Mesenchymal stem cell (in vitro differentiated cells and primary cell): Measurements from ENCODE around the gene TBC1D22A.

Source experiments
- DNase-seq: peaks from one replicate; pipeline ENCODE4 v3.0.0-alpha.2; 2013
- H2AFZ ChIP-seq: one replicate; pipeline ENCODE4 v1.6.1; 2013; ENCODE audit warnings: low read depth, mild to moderate bottlenecking, control low read depth, inconsistent platforms, low read length, moderate library complexity
- H2AK5ac ChIP-seq: 2 replicates; pipeline ENCODE4 v1.6.1; 2013; ENCODE audit warnings: low read length, moderate library complexity, mild to moderate bottlenecking, inconsistent platforms; ENCODE audit not compliant: severe bottlenecking
- H2BK120ac ChIP-seq: one replicate; pipeline ENCODE4 v1.6.1; 2013; ENCODE audit warnings: low read depth, mild to moderate bottlenecking, inconsistent platforms, low read length, moderate library complexity
- H2BK12ac ChIP-seq, 2 experiments: one replicate each; pipeline ENCODE4 v1.6.1; 2013; ENCODE audit warnings: inconsistent platforms in 2 of 2, low read length in 2 of 2, mild to moderate bottlenecking in 2 of 2, moderate library complexity in 2 of 2, control low read depth in 1 of 2
- H2BK15ac ChIP-seq: one replicate; pipeline ENCODE4 v1.6.1; 2013; ENCODE audit warnings: mild to moderate bottlenecking, low read depth, inconsistent platforms; ENCODE audit not compliant: poor library complexity, severe bottlenecking
- H2BK5ac ChIP-seq: 2 replicates; pipeline ENCODE4 v1.6.1; 2013; ENCODE audit warnings: low read depth, mild to moderate bottlenecking, low read length, control low read depth, inconsistent platforms; ENCODE audit not compliant: poor library complexity, severe bottlenecking
- H3K14ac ChIP-seq, 2 experiments: one replicate each; pipeline ENCODE4 v1.6.1; 2013; ENCODE audit warnings: inconsistent platforms in 2 of 2, low read length in 2 of 2, control low read depth in 1 of 2, mild to moderate bottlenecking in 1 of 2, moderate library complexity in 1 of 2
- H3K18ac ChIP-seq, 2 experiments: one replicate each; pipeline ENCODE4 v1.6.1; 2013; ENCODE audit warnings: inconsistent platforms in 2 of 2, low read length in 2 of 2, control low read depth in 1 of 2, low read depth in 1 of 2, mild to moderate bottlenecking in 1 of 2
- H3K23ac ChIP-seq, 2 experiments: one replicate each; pipeline ENCODE4 v1.6.1; 2013; ENCODE audit warnings: inconsistent platforms in 2 of 2, low read length in 2 of 2, mild to moderate bottlenecking in 2 of 2, moderate library complexity in 2 of 2, control low read depth in 1 of 2
- H3K27ac ChIP-seq: 2 replicates; pipeline ENCODE4 v1.5.1; 2013; ENCODE audit warnings: mild to moderate bottlenecking, moderate library complexity, low read length, control low read depth, inconsistent platforms; ENCODE audit not compliant: poor library complexity, severe bottlenecking
- H3K27me3 ChIP-seq, 2 experiments: 2 replicates each; pipeline versions ENCODE4 v1.6.1 to v1.7.0; 2013; ENCODE audit warnings: low read length in 2 of 2, mild to moderate bottlenecking in 2 of 2, moderate library complexity in 2 of 2, control low read depth in 1 of 2, inconsistent platforms in 1 of 2; ENCODE audit not compliant: control insufficient read depth in 1 of 2, insufficient read depth in 1 of 2
- H3K36me3 ChIP-seq, 2 experiments: 2 replicates each; pipeline versions ENCODE4 v1.6.1 to v1.7.0; 2013; ENCODE audit warnings: low read length in 2 of 2, control low read depth in 1 of 2, inconsistent platforms in 1 of 2, low read depth in 1 of 2, mild to moderate bottlenecking in 1 of 2; ENCODE audit not compliant: insufficient read depth in 2 of 2, control insufficient read depth in 1 of 2
- H3K4ac ChIP-seq, 2 experiments: one replicate each; pipeline ENCODE4 v1.6.1; 2013; ENCODE audit warnings: inconsistent platforms in 2 of 2, low read length in 2 of 2, mild to moderate bottlenecking in 2 of 2, moderate library complexity in 2 of 2, control low read depth in 1 of 2, low read depth in 1 of 2
- H3K4me1 ChIP-seq: 2 replicates; pipeline ENCODE4 v1.6.1; 2013; ENCODE audit warnings: low read depth, low read length, control low read depth; ENCODE audit not compliant: control insufficient read depth, insufficient read depth
- H3K4me2 ChIP-seq: 2 replicates; pipeline ENCODE4 v1.6.1; 2013; ENCODE audit warnings: low read length, mild to moderate bottlenecking, inconsistent platforms; ENCODE audit not compliant: poor library complexity, severe bottlenecking
- H3K4me3 ChIP-seq, 2 experiments: 2 replicates each; pipeline versions ENCODE4 v1.5.1 to v1.7.0; 2013; ENCODE audit warnings: low read length in 2 of 2, mild to moderate bottlenecking in 2 of 2, control low read depth in 1 of 2, low read depth in 1 of 2; ENCODE audit not compliant: insufficient read depth in 1 of 2
- H3K79me1 ChIP-seq: replicated peaks from 2 replicates; pipeline ENCODE4 v1.6.1; 2013; ENCODE audit warnings: mild to moderate bottlenecking, control low read depth, low read length, inconsistent platforms; ENCODE audit not compliant: poor library complexity, severe bottlenecking
- H3K9ac ChIP-seq: 2 replicates; pipeline ENCODE4 v1.7.0; 2013; ENCODE audit warnings: mild to moderate bottlenecking, low read length, moderate library complexity
- H3K9me3 ChIP-seq: 2 replicates; pipeline ENCODE4 v1.7.0; 2013; ENCODE audit warnings: mild to moderate bottlenecking, low read length; ENCODE audit not compliant: control insufficient read depth
- H4K8ac ChIP-seq: one replicate; pipeline ENCODE4 v1.6.1; 2013; ENCODE audit warnings: inconsistent platforms, mild to moderate bottlenecking, low read length, moderate library complexity
- H4K91ac ChIP-seq: one replicate; pipeline ENCODE4 v1.6.1; 2013; ENCODE audit warnings: mild to moderate bottlenecking, low read length, inconsistent platforms
- WGBS: methylation state at CpG from one replicate; pipeline ENCODE4 v1.1.7; 2013; ENCODE audit warnings: mixed read lengths; 5-methylcytosine and 5-hydroxymethylcytosine counted together

The TBC1D22A gene

DNA sequence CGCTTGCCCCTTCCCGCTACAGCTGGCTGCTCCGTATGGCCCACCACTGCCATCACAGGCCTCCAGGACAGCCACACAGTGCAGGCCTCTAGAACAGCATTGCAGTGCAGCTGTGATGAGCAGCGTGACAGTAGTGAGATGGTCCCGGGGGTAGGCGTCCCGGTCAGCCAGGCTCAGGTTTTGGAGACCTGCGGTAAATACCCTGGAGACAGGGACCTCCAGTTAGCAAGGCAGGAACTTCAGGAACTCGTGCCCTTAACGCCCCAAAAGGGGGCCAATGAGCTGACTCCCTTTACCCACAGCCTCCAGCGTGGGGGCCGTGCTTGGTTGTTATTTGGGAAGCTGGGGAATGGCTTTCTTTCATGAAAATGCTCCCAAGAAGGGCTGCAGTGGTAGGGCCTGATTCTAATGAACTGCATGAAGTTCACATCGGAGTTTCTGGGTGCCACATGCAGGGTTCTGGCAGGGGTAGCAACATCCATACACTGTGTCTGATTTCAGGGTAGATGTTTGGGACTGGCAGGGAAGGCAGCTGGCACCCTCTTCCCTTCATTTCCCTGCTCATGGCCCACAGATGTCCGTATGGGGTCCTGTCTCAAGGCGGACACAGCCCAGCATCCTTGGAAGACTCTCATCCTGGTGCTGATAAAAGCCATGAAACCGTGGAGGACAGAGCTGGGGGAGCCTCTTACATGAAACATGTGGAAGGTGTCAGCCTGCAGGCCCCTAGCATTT, 440.5 kb downstream of the TBC1D22A start:
- 82% methylated on average over 16 of the region's 16 CpGs for WGBS
- no peaks in the 10 kb centered on the region for H3K36me3 ChIP-seq
- H3K4ac ChIP-seq: no peak overlapping the region
- no peak overlapping the region for H3K14ac ChIP-seq
- H3K79me1 ChIP-seq: no peaks in the 10 kb centered on the region
- H2BK15ac ChIP-seq: no peak overlapping the region
- H2BK12ac ChIP-seq: no peak overlapping the region
- H4K91ac ChIP-seq: no peak overlapping the region
- no peak overlapping the region for H3K4me3 ChIP-seq
- no peak for DNase-seq
- no peak overlapping the region for H3K4me2 ChIP-seq
- no peak overlapping the region for H2BK120ac ChIP-seq
- peaks cover 0 to 84% of the 10 kb centered on the region in 2 experiments for H3K27me3 ChIP-seq
- no peak overlapping the region for H3K18ac ChIP-seq
- H2AFZ ChIP-seq: no peak overlapping the region
- no peak overlapping the region for H2BK5ac ChIP-seq
- no peak overlapping the region for H3K23ac ChIP-seq
- H2AK5ac ChIP-seq: no peak overlapping the region
- H3K9ac ChIP-seq: no peak overlapping the region
- H3K9me3 ChIP-seq: peaks cover 6% of the 10 kb centered on the region
- H3K4me1 ChIP-seq: no peaks in the 10 kb centered on the region
- H4K8ac ChIP-seq: no peak overlapping the region
- H3K27ac ChIP-seq: no peak overlapping the region

DNA sequence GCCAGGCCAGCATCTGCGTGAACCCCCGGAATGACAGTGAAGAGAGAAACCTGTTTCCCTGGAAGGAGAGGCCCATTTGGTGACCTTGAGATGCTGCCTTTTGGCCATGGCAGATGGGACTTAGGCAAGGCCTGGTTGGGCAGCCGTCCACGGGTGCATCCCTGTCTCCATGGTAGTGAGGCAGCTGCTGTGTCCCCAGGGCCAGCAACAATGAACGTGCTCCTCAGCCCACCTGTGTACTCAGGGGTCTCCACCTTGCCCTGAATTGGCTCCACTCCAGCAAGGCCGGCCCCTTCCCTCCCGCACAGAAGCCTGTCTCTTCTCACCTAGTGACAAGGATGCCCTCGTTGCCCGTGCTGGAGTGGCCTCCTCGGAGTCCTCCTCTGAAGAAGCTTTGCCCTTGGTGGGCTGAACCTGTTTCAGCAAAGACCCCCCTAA, 441.1 kb downstream of the TBC1D22A start:
- Histone ChIP-seq H3K4me3 (no peak overlapping the region), H3K27me3 (peaks cover 0 to 84% of the 10 kb centered on the region in 2 experiments), H2AFZ (no peak overlapping the region), H2BK15ac (no peak overlapping the region), H3K9ac (no peak overlapping the region), H2AK5ac (no peak overlapping the region), H3K4me2 (no peak overlapping the region), H3K18ac (no peak overlapping the region), H4K91ac (no peak overlapping the region), H3K23ac (no peak overlapping the region), H3K9me3 (peaks cover 6% of the 10 kb centered on the region), H4K8ac (no peak overlapping the region), H3K27ac (no peak overlapping the region), H3K14ac (no peak overlapping the region), H3K36me3 (no peaks in the 10 kb centered on the region), H2BK5ac (no peak overlapping the region), H2BK120ac (no peak overlapping the region), H3K79me1 (no peaks in the 10 kb centered on the region), H3K4ac (no peak overlapping the region), H2BK12ac (no peak overlapping the region), H3K4me1 (no peaks in the 10 kb centered on the region)
- no peak for DNase-seq
- WGBS: 88% methylated on average over 10 of the region's 10 CpGs

DNA sequence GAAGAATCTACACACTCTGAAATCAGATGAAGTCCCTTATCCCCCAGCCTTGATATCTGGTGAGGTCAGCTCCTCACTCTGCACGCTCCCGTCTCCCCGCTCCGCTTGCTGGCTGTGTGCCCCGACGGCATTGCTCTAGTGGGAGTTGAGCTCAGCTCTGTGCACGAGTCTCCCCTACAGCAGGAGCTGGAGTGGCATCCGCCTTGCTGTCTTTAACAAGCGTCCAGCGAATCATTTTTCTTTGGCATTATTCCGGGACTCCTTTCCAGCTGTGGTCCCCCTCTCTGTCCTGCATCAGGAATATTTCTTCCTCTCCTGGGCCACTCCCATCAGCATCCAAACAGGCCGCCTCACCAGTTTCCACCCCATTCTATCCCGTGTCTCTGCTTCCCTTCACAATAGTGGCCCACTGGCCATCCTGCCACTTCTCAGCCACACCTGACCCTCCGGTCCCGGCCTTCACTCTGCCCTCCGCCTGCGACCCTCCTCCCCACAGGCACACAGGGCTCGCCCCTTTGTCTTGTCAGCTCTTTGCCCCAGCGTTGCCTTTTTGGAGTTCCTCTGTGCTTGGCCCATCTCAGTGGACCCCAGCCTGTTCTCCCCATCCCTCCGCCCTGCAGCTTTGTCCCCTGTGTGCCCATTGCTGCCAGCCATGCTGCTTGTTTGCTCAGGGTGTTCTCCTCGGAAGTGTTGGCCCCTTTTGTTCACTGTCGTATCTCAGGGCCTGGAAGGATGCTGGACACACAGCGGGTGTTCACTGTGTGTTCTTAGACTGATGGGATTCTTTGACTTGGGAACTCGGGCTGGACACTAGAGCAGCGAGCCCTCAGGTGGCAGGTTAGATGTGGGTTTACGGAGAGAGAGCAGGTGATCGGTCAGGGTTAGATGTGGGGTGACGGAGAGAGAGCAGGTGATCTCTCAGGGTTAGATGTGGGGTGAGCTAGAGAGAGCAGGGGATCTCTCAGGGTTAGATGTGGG, 441.8 kb downstream of the TBC1D22A start:
- no peak overlapping the region for H3K27ac ChIP-seq
- peaks cover 0 to 79% of the 10 kb centered on the region in 2 experiments for H3K27me3 ChIP-seq
- H3K79me1 ChIP-seq: no peaks in the 10 kb centered on the region
- no peak overlapping the region for H2BK12ac ChIP-seq
- no peak overlapping the region for H2AFZ ChIP-seq
- no peak overlapping the region for H4K91ac ChIP-seq
- H2BK120ac ChIP-seq: no peak overlapping the region
- no peak overlapping the region for H3K4me3 ChIP-seq
- H2BK5ac ChIP-seq: no peak overlapping the region
- no peak overlapping the region for H3K9ac ChIP-seq
- no peaks in the 10 kb centered on the region for H3K4me1 ChIP-seq
- no peak overlapping the region for H2BK15ac ChIP-seq
- no peak overlapping the region for H2AK5ac ChIP-seq
- no peak overlapping the region for H3K14ac ChIP-seq
- H3K9me3 ChIP-seq: peaks cover 6% of the 10 kb centered on the region
- 78% methylated on average over 28 of the region's 28 CpGs for WGBS
- no peak overlapping the region for H3K18ac ChIP-seq
- no peak overlapping the region for H3K4ac ChIP-seq
- no peak overlapping the region for H3K4me2 ChIP-seq
- DNase-seq: no peak
- no peak overlapping the region for H3K23ac ChIP-seq
- H4K8ac ChIP-seq: no peak overlapping the region
- no peaks in the 10 kb centered on the region for H3K36me3 ChIP-seq

DNA sequence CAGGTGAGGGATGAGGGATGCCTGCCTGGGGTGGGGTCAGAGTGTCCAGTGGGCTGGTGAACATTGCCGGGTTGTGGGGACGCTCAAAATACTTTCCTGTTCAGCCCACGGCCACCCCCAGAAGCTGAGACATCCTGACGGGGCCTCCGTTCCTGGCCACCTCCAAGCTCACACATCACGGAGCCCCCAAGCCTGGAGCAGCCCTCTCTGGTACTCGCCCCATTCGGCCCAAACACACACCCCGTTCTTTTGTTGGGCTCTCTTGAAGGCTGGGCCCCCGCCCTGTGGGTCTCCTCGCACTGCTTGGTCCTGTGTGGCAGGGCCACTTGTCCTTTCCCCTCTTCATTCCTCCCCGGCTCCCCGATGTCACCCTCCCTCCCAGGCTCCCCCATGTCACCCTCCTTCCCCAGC, 442.6 kb downstream of the TBC1D22A start:
- Histone ChIP-seq H3K27ac (no peak overlapping the region), H3K79me1 (no peaks in the 10 kb centered on the region), H3K27me3 (peaks cover 0 to 71% of the 10 kb centered on the region in 2 experiments), H3K9me3 (peaks cover 6% of the 10 kb centered on the region), H3K4me1 (no peaks in the 10 kb centered on the region), H2BK15ac (no peak overlapping the region), H2AFZ (no peak overlapping the region), H3K36me3 (no peaks in the 10 kb centered on the region), H2BK5ac (no peak overlapping the region), H3K4me3 (no peak overlapping the region), H3K18ac (no peak overlapping the region), H3K14ac (no peak overlapping the region), H2AK5ac (no peak overlapping the region), H2BK12ac (no peak overlapping the region), H2BK120ac (no peak overlapping the region), H3K4ac (no peak overlapping the region), H4K8ac (no peak overlapping the region), H3K23ac (no peak overlapping the region), H4K91ac (no peak overlapping the region), H3K4me2 (no peak overlapping the region), H3K9ac (no peak overlapping the region)
- DNase-seq: no peak
- 84% methylated on average over 13 of the region's 13 CpGs for WGBS
